K562 (cell line): Measurements from ENCODE around the gene FKBP2.

Experiments
- EZH2 ChIP-seq: IDR thresholded peaks from 2 replicates; pipeline ENCODE4 v1.6.1; 2012; ENCODE audit warnings: low read depth, mild to moderate bottlenecking, inconsistent platforms, low read length, borderline replicate concordance
- HDAC2 ChIP-seq: fragments of 450-650 bp; IDR thresholded peaks from 2 replicates; pipeline ENCODE4 v1.6.1; 2016; ENCODE audit warnings: mild to moderate bottlenecking
- ZBTB7A ChIP-seq: IDR thresholded peaks from 2 replicates; pipeline ENCODE4 v1.6.1; 2011; ENCODE audit warnings: low read depth, mild to moderate bottlenecking, low read length, moderate library complexity, borderline replicate concordance; ENCODE audit not compliant: control insufficient read depth
- ZKSCAN1 ChIP-seq: fragments of 150-350 bp; IDR thresholded peaks from 2 replicates; pipeline ENCODE4 v1.6.1; 2016; ENCODE audit warnings: low read depth, low read length
- TF ChIP-seq, protein P1 (sequence below): sonication (generic); formaldehyde crosslinking; IDR thresholded peaks from 2 replicates; pipeline ENCODE4 v1.8.1; 2023; ENCODE audit warnings: mild to moderate bottlenecking, missing genetic modification reagents
- TF ChIP-seq, protein P2 (sequence below), 3 experiments: IDR thresholded peaks in 2 of 3; conservative IDR thresholded peaks in 1 of 3; 2 replicates each; pipeline ENCODE4 v1.5.1; 2011 to 2012; ENCODE audit warnings: low read length in 3 of 3, mild to moderate bottlenecking in 3 of 3, control low read depth in 2 of 3, improper control_type of control experiment in 1 of 3, inconsistent platforms in 1 of 3, low read depth in 1 of 3, mixed read lengths in 1 of 3, moderate library complexity in 1 of 3; ENCODE audit not compliant: insufficient read depth in 2 of 3

DNA sequence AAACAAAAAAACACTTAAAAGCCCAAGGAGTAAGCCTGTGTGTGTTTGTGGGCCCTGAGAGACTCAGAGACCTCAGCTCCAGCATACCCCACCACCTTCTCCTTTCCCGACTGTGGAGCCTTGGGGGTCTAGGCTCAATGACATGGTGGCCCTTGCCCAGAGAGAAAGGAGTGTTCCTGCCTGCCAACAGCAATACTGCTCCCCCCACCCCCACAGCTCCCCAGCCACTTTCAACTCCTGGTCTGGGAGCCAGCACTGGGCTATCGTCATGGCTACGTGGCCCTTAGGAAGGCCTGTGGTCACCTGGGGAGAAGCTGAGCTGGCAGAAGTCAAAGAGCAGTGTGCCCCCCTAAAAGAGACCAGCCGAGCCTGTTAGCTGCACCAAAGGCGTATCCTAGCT is 3.2 kb downstream of the FKBP2 start:
- TF ChIP-seq ZBTB7A (no peak), EZH2 (no peak), HDAC2 (no peak), ZKSCAN1 (no peak)
- TF ChIP-seq, protein P1, sequence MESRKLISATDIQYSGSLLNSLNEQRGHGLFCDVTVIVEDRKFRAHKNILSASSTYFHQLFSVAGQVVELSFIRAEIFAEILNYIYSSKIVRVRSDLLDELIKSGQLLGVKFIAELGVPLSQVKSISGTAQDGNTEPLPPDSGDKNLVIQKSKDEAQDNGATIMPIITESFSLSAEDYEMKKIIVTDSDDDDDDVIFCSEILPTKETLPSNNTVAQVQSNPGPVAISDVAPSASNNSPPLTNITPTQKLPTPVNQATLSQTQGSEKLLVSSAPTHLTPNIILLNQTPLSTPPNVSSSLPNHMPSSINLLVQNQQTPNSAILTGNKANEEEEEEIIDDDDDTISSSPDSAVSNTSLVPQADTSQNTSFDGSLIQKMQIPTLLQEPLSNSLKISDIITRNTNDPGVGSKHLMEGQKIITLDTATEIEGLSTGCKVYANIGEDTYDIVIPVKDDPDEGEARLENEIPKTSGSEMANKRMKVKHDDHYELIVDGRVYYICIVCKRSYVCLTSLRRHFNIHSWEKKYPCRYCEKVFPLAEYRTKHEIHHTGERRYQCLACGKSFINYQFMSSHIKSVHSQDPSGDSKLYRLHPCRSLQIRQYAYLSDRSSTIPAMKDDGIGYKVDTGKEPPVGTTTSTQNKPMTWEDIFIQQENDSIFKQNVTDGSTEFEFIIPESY = no peak
- TF ChIP-seq, protein P2, sequence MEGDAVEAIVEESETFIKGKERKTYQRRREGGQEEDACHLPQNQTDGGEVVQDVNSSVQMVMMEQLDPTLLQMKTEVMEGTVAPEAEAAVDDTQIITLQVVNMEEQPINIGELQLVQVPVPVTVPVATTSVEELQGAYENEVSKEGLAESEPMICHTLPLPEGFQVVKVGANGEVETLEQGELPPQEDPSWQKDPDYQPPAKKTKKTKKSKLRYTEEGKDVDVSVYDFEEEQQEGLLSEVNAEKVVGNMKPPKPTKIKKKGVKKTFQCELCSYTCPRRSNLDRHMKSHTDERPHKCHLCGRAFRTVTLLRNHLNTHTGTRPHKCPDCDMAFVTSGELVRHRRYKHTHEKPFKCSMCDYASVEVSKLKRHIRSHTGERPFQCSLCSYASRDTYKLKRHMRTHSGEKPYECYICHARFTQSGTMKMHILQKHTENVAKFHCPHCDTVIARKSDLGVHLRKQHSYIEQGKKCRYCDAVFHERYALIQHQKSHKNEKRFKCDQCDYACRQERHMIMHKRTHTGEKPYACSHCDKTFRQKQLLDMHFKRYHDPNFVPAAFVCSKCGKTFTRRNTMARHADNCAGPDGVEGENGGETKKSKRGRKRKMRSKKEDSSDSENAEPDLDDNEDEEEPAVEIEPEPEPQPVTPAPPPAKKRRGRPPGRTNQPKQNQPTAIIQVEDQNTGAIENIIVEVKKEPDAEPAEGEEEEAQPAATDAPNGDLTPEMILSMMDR (IDR thresholded peaks at IDR 0.05 in 2 of 3, conservative IDR thresholded peaks at IDR 0.05 in 1 of 3; ENCODE audit: insufficient read depth in 2 of 3, low read depth in 1 of 3, low read length in 3 of 3) = no peak
